GM21717 (cell line): ENCODE results near the gene EPX.

Experiments used
- ATAC-seq: cut with Tn5 transposase; IDR thresholded peaks from one replicate; pipeline ENCODE4 v1.9.1; 2021; ENCODE audit warnings: mild to moderate bottlenecking, moderate library complexity; ENCODE audit not compliant: unreplicated experiment

Gene EPX

GRCh38 chr17:58249270-58250133 is 57.0 kb downstream of the EPX start:
- ATAC-seq, result no peak

- ATAC-seq, result no peak
Measured at GRCh38 chr17:58250344-58251011, 58.0 kb downstream of the EPX start.

GRCh38 chr17:58252141-58252540 is 59.6 kb downstream of the EPX start:
- no peak for ATAC-seq

GRCh38 chr17:58253082-58253481 is 60.6 kb downstream of the EPX start:
- ATAC-seq, result no peak
